ENCODE data around the gene IWS1. TPM values are rescaled to one million over a fixed set of nuclear protein-coding genes. Genes with fewer than 3 reads are reported as not detected.
"Not testable (repeated sequence)": the region's sequence is repeated elsewhere in the genome, so short reads cannot be mapped to it uniquely, and the experiment has no call there.

IWS1 gene
- total and polyA plus RNA-seq, 10 donors = 18.8 to 59.7 (median 43.3) TPM

- H3K4me3 ChIP-seq = no peak overlapping the region
- H3K27me3 ChIP-seq (replicated peaks in 1 of 7) = peaks cover 0 to 12% (median 0%) of the 10 kb centered on the region in 7 donors
- TF ChIP-seq CTCF (IDR thresholded peaks at IDR 0.05 in 8 of 11, conservative IDR thresholded peaks at IDR 0.05 in 3 of 11) = no peak
- TF ChIP-seq POLR2AphosphoS5 (IDR thresholded peaks at IDR 0.05) = no peak
- no peak for TF ChIP-seq POLR2A (IDR thresholded peaks at IDR 0.05)
- H3K9me3 ChIP-seq = peaks cover 0 to 4% (median 0%) of the 10 kb centered on the region in 8 donors
- DNase-seq = no peak
- intact Hi-C loops (cut with DNase I; ENCODE audit: low total_unique reads) = no loop called here
- H3K4me1 ChIP-seq = peaks cover 5 to 10% (median 8%) of the 10 kb centered on the region in 6 donors
- H3K36me3 ChIP-seq = no peaks in the 10 kb centered on the region
- no peak overlapping the region for H3K27ac ChIP-seq
- 48 to 73% (median 70%) methylated on average over 4 of the region's 4 CpGs for WGBS, 5 donors
Measured at GRCh38 chr2:127531221-127531648, 4.9 kb upstream of the IWS1 start.

GRCh38 chr2:127530245-127531140 is 4.2 kb upstream of the IWS1 start:
- 83 to 91% (median 91%) methylated on average over 3 of the region's 3 CpGs for WGBS, 5 donors
- no peak overlapping the region for H3K4me3 ChIP-seq

GRCh38 chr2:127529416-127529815 is 3.1 kb upstream of the IWS1 start:
- H3K4me3 ChIP-seq; intact Hi-C loops (cut with DNase I; ENCODE audit: low total_unique reads); H3K9me3 ChIP-seq; H3K27ac ChIP-seq; H3K27me3 ChIP-seq (replicated peaks in 1 of 7); H3K36me3 ChIP-seq; DNase-seq: not testable (repeated sequence)
- peaks cover 12 to 24% (median 20%) of the 10 kb centered on the region in 6 donors for H3K4me1 ChIP-seq
- 88 to 94% (median 91%) methylated on average over 2 of the region's 2 CpGs for WGBS, 5 donors

More at GRCh38 chr2:127530245-127531140, 4.2 kb upstream of the IWS1 start:
- DNase-seq = no peak
- peaks cover 0 to 4% (median 0%) of the 10 kb centered on the region in 8 donors for H3K9me3 ChIP-seq
- peaks cover 5 to 13% (median 9%) of the 10 kb centered on the region in 6 donors for H3K4me1 ChIP-seq
- H3K36me3 ChIP-seq = no peaks in the 10 kb centered on the region
- no peak overlapping the region for H3K27ac ChIP-seq
- intact Hi-C loops (cut with DNase I; ENCODE audit: low total_unique reads) = no loop called here
- TF ChIP-seq POLR2AphosphoS5 (IDR thresholded peaks at IDR 0.05) = no peak
- TF ChIP-seq POLR2A (IDR thresholded peaks at IDR 0.05) = no peak
- TF ChIP-seq CTCF (IDR thresholded peaks at IDR 0.05 in 8 of 11, conservative IDR thresholded peaks at IDR 0.05 in 3 of 11) = no peak
- peaks cover 0 to 4% (median 0%) of the 10 kb centered on the region in 7 donors for H3K27me3 ChIP-seq (replicated peaks in 1 of 7)

- Histone ChIP-seq H3K4me3 (no peak overlapping the region), H3K27ac (no peak overlapping the region), H3K27me3 (replicated peaks in 1 of 7) (no peaks in the 10 kb centered on the region), H3K9me3 (peaks cover 0 to 4% (median 0%) of the 10 kb centered on the region in 8 donors), H3K36me3 (peaks cover 0 to 5% (median under 1%) of the 10 kb centered on the region in 6 donors), H3K4me1 (peaks cover 19 to 33% (median 29%) of the 10 kb centered on the region in 6 donors)
- no peak for DNase-seq
- 67 to 84% (median 69%) methylated on average over 4 of the region's 4 CpGs for WGBS, 5 donors
- intact Hi-C loops (cut with DNase I; ENCODE audit: low total_unique reads) = no loop called here
- TF ChIP-seq CTCF (IDR thresholded peaks at IDR 0.05 in 8 of 11, conservative IDR thresholded peaks at IDR 0.05 in 3 of 11) (no peak), POLR2AphosphoS5 (IDR thresholded peaks at IDR 0.05) (no peak), POLR2A (IDR thresholded peaks at IDR 0.05) (no peak)
Measured at GRCh38 chr2:127528487-127528886, 2.2 kb upstream of the IWS1 start.
